GM19397 (cell line): ENCODE results near the gene PKN1.

Experiments used
- ATAC-seq: cut with Tn5 transposase; IDR thresholded peaks from one replicate; pipeline ENCODE4 v1.9.1; 2021; ENCODE audit warnings: mild to moderate bottlenecking, moderate library complexity; ENCODE audit not compliant: unreplicated experiment

Gene PKN1

DNA sequence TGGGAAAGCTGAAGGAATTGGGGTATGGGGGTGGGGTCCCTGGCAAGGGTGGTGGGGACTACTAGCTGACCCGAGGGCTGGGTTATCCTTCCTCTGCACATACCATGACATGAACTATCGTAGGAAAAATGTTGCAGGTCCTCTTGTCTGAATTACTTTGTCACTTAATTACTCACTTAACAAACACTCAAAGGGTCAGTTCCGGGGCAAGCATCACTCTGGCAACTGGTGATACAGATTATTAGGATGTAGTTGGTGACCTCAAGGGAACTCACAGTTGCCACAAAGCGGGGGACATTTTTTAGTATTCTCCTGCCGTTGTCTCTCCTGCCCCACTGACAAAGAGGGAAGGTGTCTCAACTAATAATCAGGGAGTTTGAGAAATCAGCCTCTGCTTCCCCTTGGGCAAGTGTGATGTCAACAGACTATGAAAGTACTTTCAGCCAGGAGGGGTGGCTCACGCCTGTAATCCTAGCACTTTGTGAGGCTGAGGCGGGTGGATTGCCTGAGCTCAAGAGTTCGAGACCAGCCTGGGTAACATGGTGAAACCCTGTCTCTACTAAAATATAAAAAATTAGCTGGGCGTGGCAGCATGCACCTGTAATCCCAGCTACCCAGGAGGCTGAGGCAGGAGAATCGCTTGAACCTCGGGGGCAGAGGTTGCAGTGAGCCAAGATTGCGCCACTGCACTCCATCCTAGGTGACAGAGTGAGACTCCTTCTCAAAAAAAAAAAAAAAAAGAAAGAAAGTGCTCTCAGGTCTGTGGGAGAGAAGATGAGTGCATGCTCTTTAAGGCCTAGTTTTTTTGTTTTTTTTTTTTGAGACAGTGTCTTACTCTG lies 74.8 kb downstream of the PKN1 start:
- ATAC-seq, result no peak

DNA sequence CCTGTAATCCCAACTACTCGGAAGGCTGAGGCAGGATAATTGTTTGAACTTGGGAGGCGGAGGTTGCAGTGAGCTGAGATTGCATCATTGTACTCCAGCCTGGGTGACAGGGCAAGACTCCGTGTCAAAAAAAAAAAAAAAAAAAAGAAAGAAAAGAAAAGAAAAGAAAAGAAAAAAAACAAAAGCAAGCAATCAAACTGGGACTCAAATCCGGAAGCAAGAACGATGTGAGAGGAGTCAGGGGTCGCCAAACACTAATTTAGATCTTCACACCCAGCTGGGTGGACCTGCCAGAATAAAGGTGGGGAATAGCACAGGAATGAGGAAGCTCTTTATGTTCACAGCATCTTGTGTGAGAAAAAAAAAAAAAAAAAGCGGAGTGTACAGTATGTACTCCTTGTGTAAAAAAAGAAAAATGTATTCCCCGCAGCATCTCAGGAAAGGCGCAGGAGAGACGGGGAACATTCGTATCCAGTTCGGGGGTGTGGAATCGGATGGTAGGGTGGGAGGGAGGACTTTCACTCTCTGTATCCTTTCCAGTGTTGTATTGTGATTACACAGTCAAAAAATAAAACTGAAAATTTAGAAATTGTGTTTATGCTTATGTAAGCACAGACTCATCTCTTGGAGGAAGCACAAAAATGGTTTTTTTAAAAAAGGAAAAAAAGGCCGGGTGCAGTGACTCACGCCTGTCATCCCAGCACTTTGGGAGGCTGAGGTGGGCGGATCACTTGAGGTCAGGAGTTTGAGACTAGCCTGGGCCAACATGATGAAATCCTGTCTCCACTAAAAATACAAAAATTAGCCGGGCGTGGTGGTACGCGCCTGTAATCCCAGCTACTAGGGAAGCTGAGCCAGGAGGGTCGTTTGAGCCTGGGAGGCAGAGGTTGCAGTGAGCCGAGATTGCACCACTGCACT lies 77.5 kb downstream of the PKN1 start:
- ATAC-seq, result no peak

DNA sequence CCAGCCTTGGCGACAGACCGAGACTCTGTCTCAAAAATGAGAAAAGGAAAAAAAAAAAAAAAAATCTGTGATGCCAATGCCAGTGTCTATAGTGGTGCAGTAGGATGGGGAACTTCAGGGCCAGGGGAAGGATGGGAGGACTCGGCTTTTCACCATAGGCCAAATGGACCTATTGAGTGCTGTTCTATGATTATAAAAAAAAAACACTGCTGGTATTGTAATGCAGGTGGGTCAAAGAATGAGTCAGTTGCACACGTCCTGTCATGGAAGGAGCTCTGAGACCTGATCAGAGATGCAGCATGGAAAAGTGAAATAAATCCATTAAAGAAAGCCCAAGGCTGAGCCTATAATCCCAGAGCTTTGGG lies 78.1 kb downstream of the PKN1 start:
- no peak for ATAC-seq

DNA sequence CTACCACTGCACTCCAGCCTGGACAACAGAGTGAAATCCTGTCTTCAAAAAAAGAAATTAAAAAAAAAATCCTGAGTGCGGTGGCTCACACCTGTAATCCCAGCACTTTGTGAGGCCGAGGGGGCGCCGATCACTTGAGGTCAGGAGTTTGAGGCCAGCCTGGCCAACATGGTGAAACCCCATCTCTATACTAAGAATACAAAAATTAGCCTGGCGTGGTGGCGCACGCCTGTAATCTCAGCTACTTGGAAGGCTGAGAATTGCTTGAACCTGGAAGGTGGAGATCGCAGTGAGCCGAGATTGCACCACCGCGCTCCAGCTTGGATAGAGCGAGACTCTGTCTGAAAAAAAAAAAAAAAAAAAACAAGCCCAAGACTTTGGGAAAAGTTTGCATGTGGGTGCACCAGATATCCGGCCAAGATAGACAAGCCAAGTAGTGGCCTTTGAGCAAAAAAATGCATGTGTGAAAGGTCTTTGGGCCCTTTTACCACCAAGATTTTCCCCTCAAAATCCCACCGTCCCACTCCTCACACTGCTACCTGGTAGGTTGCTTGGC lies 79.4 kb downstream of the PKN1 start:
- ATAC-seq, result no peak

DNA sequence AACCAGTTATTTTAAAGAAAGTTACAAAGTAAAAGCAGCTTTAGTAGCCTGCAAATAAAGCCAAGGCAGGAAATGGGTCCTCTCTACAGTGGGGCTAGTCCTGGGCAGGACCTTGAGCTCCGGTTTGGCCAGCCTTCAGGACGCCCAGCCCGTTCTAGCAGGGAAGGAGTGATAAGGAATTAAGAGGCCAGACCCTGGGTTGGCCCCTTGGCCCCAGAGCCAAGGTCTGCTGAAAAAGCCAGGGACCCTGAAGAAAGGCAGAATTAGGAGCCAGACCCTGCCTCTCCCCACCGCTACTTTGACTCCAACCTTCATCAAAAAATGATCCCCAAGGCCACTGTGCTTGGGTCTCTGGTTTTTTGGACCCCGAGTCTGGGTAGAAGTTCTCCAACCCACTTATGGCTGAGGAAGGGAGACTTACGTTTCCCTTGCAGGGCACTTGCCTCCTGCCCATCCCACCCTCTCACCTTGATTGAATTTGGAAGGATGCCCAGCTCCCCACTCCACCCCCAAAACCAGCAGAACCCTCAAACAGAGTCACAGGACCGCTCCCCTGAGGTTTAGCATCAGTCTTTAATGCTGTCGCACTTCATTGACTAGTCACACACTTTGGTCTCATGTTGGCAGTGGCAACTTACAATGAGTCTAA lies 81.2 kb downstream of the PKN1 start:
- ATAC-seq, result no peak

DNA sequence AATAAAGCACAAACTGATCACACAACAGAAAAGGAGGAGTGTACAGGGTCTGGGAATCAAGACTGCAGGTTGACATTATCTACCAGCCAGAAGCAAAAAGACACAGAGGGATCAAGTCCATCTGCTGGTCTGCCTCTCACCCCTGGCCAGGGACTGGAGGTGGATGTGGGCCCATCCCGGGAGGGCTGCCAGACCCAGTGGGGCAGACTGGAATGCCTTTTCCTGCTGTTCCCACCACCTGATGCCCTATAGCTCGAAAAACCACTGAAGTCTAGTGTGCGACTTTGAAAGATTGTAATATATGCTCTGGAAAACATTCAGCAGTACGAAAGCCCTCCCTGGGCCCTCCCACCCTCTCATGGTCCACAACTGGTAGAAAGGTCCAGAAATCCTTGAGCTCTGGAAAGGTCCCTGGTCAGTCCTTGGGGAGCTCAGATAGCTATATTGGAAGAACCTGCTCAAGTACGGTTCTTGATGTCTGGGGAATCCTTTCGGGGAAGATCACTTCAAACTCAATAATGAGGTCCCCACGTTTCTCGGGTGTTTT lies 82.5 kb downstream of the PKN1 start:
- no peak for ATAC-seq

DNA sequence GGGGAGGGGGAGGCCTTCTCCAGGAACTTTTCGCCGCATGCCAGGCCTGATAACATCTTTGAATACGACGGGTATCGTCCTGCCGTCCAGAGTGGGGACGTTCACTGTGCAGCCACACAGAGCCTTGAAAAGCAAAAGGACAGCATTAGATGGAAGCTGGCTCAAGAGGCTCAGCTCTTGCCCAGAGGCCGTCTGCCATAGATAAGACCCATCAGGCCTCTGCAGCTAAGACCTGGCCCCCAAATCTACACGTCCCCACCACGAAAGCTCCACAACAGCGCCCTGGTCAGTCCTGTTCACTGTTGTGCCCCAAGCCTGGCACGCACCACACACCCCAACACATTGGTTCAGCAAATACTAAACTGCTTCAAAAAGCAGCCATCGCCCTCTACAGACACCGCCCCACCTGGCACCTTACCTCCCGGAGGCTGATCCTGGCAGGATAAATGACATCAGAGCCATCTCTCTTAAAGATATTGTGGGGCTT lies 83.0 kb downstream of the PKN1 start:
- no peak for ATAC-seq

DNA sequence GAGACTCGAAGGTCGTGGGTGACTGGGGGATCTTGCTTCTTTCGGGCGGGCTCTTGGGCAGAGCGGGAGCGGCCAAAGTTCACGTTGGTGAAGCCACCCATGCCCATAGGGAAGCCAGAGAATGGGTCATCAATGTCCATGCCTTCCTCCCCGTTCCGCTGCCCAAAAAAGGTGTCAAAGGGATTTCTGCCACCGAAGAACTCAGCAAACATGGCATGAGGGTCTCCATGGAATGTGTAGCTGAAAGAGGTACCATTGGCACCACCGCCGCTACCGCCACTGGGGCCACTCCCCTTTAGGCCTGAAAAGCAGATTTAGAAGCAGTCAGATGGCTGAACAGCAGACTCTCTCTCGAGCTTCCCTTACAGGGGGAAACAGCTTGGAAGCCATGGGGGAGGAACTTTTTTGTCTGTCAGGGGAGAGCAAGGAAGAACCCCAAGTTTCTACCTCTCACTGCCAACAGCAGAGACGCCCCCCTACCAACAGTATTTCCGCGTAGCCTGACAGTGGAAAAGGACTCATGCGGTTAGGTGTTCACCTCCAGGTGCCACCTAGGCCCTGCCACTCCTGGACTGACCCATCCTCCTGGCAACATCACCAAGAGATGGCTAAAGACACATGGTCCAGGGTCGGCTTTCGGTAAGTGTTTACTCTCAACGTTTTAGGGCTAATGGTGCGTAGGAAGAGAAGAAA lies 83.8 kb downstream of the PKN1 start:
- ATAC-seq, result no peak

DNA sequence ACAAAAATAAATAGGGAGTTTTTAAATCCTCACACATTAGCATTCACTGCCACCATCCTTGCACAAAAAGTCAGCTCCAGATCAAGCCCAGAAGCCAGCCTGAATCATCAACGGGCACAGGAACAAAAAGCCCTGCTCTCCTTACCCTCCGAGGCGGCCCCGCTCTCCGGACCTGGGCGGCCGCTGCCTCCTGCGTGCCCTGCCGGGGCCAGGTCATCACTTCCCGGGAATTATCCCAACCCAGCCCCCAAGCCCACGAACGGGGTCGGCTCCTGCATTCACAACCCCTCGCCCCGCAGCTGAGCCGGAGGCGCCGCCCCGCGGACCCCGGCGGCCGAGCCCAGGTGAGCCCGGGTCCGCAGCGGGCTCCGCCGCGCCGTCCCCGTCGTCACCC lies 84.3 kb downstream of the PKN1 start:
- ATAC-seq, result no peak

DNA sequence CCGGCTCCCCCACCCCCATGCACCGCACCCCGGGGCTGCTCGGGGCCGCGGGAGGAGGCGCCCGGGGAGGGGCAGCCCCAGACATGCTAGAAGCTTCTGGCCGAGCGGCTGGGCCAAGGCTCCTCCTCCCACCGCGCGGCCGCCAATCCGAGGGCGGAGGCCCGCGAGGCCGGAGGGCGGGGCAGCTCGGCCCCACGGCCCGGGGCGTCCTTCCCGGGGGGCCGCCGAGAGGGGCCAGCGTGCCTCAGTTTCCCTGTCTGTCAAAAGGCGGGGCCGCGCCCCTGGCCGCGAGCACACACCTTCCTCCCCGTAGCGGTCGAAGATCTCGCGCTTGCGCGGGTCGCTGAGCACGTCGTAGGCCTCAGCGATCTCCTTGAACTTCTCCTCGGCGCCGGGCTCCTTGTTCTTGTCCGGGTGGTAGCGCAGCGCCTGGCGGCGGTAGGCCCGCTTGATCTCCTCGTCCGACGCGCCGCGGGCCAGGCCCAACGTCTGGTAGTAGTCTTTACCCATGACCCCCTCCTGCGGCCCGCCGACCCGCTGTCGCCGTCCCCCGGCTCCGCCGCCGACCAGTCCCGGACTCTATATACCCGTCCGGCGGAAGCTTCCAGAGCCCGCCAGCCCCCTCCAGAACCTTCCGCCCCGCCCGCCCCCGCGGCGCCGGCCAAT lies 84.9 kb downstream of the PKN1 start, which contains the start of gene DNAJB1:
DNAJB1 (minus strand) TSS at position 558 of the 666 bp plus-strand sequence; CDS start at position 510, 48 bp downstream.
- peak; percentile 68 for ATAC-seq

DNA sequence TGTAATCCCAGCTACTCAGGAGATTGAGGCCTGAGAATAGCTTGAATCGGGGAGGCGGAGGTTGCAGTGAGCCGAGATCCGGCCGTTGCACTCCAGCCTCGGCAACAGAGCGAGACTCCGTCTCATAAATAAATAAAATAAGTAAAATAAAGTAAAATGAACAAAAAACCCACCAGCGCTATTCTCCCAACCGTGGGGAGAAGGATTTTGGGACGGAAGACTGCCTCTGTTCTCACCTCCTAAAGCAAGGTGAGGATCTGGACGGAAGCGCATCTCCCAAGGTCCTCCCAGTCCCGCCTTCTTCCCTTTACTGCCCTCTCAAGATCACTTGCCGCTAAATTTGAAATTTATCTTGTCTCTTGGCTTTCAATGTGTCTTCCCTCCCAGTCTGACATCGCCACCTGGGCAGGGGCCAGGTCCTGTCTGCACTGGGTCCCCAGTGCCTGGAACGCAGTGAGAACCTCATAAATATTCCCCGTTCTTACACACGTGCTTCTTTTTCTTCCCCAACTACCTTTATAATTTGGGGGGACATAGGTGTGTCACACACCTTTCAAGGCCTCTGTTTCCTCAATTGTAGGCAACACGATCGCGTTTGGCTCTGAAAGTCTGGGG lies 86.2 kb downstream of the PKN1 start:
- ATAC-seq, result no peak

DNA sequence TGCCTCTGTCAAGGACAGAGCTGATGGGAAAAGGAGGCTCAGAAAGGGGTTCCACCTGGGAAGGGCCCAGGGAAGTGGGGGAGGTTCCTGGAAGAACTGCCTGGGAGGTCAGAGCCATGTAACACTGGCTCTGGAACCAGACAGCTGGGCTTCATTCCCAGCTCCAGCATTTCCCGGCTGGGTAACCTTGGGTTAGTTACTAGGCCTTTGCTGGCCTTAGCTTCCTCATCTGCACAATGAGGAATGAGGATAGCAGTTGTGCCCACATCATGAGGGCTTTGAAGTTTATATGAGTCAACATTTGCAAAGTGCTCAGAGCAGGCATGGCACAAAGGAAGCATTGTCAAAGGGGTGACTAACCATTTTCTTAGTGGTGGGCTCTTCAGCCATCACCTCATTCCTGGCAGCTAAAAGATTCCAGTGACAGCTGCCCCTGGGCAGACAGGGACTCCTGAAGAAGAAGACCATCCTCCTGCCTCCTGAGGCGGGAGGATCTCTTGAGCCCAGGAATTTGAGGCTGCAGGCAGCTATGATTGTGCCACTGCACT lies 86.8 kb downstream of the PKN1 start:
- no peak for ATAC-seq

DNA sequence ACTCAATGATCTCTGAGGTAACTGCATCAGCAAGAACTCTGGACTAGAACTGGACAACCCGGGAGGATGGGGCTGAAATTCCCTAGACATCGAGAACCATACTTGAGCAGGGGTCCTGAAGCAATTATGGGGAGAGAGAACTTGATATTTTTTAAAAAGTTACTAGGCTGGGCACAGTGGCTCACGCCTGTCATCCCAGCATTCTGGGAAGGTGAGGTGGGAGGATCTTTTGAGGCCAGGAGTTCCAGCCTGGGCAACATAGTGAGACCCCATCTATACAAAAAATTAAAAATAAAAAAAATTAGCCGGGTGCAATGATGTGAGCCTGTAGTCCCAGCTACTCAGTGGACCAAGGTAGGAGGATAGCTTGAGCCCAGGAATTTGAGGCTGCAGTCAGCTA lies 87.4 kb downstream of the PKN1 start:
- ATAC-seq, result no peak
